Measurements from ENCODE around the gene PRKD3.

The PRKD3 gene

GRCh38 chr2:37342591-37343220, 18.1 kb upstream of the PRKD3 start:
- no peak for DNase-seq

- no peak for DNase-seq
Observed at GRCh38 chr2:37340637-37341036, 16.0 kb upstream of the PRKD3 start.

- DNase-seq = no peak
Observed at GRCh38 chr2:37338933-37339332, 14.3 kb upstream of the PRKD3 start.

GRCh38 chr2:37337620-37338280, 13.1 kb upstream of the PRKD3 start:
- DNase-seq = no peak

GRCh38 chr2:37335604-37336003, 11.0 kb upstream of the PRKD3 start:
- DNase-seq = no peak

GRCh38 chr2:37333256-37333655, 8.6 kb upstream of the PRKD3 start:
- no peak for DNase-seq

- DNase-seq = no peak
Observed at GRCh38 chr2:37332560-37332959, 7.9 kb upstream of the PRKD3 start.

GRCh38 chr2:37330681-37331080, 6.0 kb upstream of the PRKD3 start:
- no peak for DNase-seq

- DNase-seq = no peak
Observed at GRCh38 chr2:37326866-37327634, 2.4 kb upstream of the PRKD3 start.

GRCh38 chr2:37326285-37326684, 1.7 kb upstream of the PRKD3 start:
- no peak for DNase-seq

GRCh38 chr2:37325625-37326071, 1.0 kb upstream of the PRKD3 start:
- DNase-seq = no peak

GRCh38 chr2:37324536-37324785, 172 bp downstream of the PRKD3 start:
- no peak for DNase-seq

GRCh38 chr2:37323781-37324535, 675 bp downstream of the PRKD3 start:
- peak; percentile 30 for DNase-seq

- no peak for DNase-seq
Observed at GRCh38 chr2:37323176-37323780, 1.4 kb downstream of the PRKD3 start.

- no peak for DNase-seq
Observed at GRCh38 chr2:37322368-37322767, 2.3 kb downstream of the PRKD3 start.

GRCh38 chr2:37321029-37321682, 3.5 kb downstream of the PRKD3 start:
- DNase-seq = no peak

GRCh38 chr2:37319754-37320609, 4.7 kb downstream of the PRKD3 start:
- no peak for DNase-seq

GRCh38 chr2:37318401-37318800, 6.2 kb downstream of the PRKD3 start:
- DNase-seq = no peak

- no peak for DNase-seq
Observed at GRCh38 chr2:37317746-37318145, 6.9 kb downstream of the PRKD3 start.

GRCh38 chr2:37316181-37316580, 8.5 kb downstream of the PRKD3 start:
- DNase-seq = no peak

- DNase-seq = no peak
Observed at GRCh38 chr2:37315364-37315763, 9.3 kb downstream of the PRKD3 start.

GRCh38 chr2:37307500-37307899, 17.1 kb downstream of the PRKD3 start:
- DNase-seq = no peak

All from activated effector memory CD4-positive, alpha-beta T cell treated with Interleukin-2 at 50 U/mL for 16 hours (primary cell).